Ascending aorta (tissue), 2 donors: Measurements from ENCODE around the gene SEMA5B. TPM values are rescaled to one million over a fixed set of nuclear protein-coding genes. Genes with fewer than 3 reads are reported as not detected.

Experiments used
- DNase-seq, 2 donors: peaks; one replicate each; pipeline ENCODE4 v3.0.0-alpha.2; 2019; ENCODE audit warnings: low spot score in 2 of 2
- H3K27ac ChIP-seq, 2 donors: fragments of 200-600 bp; sonication (generic); one replicate each; pipeline ENCODE4 v1.5.1; 2016 to 2017; ENCODE audit warnings: mild to moderate bottlenecking in 1 of 2
- H3K27me3 ChIP-seq: fragments of 200-600 bp; sonication (generic); one replicate; pipeline ENCODE4 v1.5.1; 2017
- H3K36me3 ChIP-seq, 2 donors: fragments of 200-600 bp; sonication (generic); one replicate each; pipeline ENCODE4 v1.5.1; 2016
- H3K4me1 ChIP-seq, 2 donors: fragments of 200-600 bp; sonication (generic); one replicate each; pipeline ENCODE4 v1.5.1; 2016 to 2017; ENCODE audit warnings: mild to moderate bottlenecking in 1 of 2
- H3K4me3 ChIP-seq, 2 donors: fragments of 200-600 bp; sonication (generic); one replicate each; pipeline ENCODE4 v1.5.1; 2016 to 2017; ENCODE audit warnings: mild to moderate bottlenecking in 1 of 2
- H3K9me3 ChIP-seq, 2 donors: fragments of 200-600 bp; sonication (generic); one replicate each; pipeline ENCODE4 v1.5.1; 2016
- intact Hi-C: fragments of 100-400 bp; cut with DNase I; formaldehyde crosslinking; loops from one replicate; pipeline ENCODE4 v1.15.1; 2023
- total RNA-seq: library from RNA; depleted of rRNA; stranded (reverse); fragments of >200 nt; gene quantifications from one replicate; pipeline ENCODE4 v1.1.0, GENCODE V29; 2016
- TF ChIP-seq, protein P1 (sequence below), 3 experiments: fragments of 200-600 bp in 2 of 3; fragments of 450-650 bp in 1 of 3; sonication (generic) in 2 of 3; IDR thresholded peaks; one replicate each; pipeline ENCODE4 v1.5.1; 2016 to 2019; ENCODE audit warnings: antibody characterized with exemption in 3 of 3, mild to moderate bottlenecking in 1 of 3, moderate library complexity in 1 of 3

Gene SEMA5B
- total RNA-seq, 1 donor from 2014 or later, result 0.85 TPM

DNA sequence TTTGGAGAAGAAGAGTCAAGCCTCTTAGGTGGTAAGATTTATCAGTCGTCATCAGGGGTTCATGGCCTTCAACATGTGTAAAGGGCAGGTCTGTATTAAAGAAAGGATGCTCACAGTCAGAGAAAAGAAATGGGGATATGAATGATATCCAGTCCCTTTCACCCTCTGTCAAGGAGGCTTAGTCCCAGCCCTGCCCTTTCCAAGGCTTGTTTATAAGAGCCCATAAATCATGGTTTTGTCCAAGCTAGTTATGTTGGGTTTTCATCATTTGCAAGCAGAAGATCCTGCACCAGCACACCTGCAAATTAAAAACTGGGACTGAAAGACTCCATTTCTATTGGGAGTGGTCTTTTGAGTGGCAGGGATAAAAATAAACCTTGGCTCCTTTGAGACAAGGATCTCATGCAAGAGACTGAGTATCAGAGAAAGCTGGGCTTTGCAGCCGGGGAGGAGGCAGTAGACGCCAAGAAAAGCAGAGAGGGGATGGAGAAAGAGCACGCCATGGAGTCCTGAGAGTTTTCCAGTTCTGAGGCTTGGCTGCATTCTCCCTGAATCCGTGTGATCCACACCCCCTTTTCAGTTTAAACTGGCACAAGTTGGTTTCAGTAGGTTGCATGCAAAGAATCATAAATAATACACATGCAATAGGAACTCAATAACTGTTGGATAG lies 26.7 kb upstream of the SEMA5B start:
- Histone ChIP-seq H3K27me3 (no peaks in the 10 kb centered on the region), H3K4me3 (no peak overlapping the region), H3K9me3 (no peaks in the 10 kb centered on the region), H3K4me1 (peaks cover 7 to 19% of the 10 kb centered on the region in 2 donors), H3K36me3 (no peaks in the 10 kb centered on the region), H3K27ac (peak overlapping the region; percentile 16 to 77)
- no peak for DNase-seq
- intact Hi-C loops, result no loop called here
- TF ChIP-seq, protein P1, sequence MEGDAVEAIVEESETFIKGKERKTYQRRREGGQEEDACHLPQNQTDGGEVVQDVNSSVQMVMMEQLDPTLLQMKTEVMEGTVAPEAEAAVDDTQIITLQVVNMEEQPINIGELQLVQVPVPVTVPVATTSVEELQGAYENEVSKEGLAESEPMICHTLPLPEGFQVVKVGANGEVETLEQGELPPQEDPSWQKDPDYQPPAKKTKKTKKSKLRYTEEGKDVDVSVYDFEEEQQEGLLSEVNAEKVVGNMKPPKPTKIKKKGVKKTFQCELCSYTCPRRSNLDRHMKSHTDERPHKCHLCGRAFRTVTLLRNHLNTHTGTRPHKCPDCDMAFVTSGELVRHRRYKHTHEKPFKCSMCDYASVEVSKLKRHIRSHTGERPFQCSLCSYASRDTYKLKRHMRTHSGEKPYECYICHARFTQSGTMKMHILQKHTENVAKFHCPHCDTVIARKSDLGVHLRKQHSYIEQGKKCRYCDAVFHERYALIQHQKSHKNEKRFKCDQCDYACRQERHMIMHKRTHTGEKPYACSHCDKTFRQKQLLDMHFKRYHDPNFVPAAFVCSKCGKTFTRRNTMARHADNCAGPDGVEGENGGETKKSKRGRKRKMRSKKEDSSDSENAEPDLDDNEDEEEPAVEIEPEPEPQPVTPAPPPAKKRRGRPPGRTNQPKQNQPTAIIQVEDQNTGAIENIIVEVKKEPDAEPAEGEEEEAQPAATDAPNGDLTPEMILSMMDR (IDR thresholded peaks at IDR 0.05), result no peak

GRCh38 chr3:123053107-123053506 lies 25.5 kb upstream of the SEMA5B start:
- intact Hi-C loops, result no loop called here
- H3K27me3 ChIP-seq, result no peaks in the 10 kb centered on the region
- H3K36me3 ChIP-seq, result no peaks in the 10 kb centered on the region
- DNase-seq, result no peak
- H3K27ac ChIP-seq, result peak overlapping the region; percentile 16 to 77
- H3K9me3 ChIP-seq, result no peaks in the 10 kb centered on the region
- TF ChIP-seq, protein P1 (IDR thresholded peaks at IDR 0.05), result no peak
- no peak overlapping the region for H3K4me3 ChIP-seq
- peaks cover 7 to 19% of the 10 kb centered on the region in 2 donors for H3K4me1 ChIP-seq

DNA sequence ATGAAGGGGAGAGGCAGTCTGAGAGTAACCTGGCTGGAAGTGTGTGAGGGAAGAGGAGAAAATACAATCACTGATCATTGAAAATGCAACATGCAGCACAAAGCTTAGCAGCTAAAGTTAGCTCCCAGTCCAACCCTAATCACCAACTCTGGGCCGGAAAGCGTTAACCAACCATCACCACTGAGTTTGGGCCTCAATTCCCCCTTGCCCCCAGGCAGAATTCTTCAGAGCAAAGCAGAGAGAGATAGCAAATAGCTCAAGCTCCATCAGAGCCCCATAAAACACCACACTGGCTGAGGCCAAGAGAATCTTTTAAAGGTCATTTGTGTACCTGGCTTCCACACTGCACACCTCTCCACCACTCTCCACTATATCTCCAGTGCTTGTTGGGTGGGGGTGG lies 23.1 kb upstream of the SEMA5B start:
- H3K9me3 ChIP-seq, result no peaks in the 10 kb centered on the region
- no peaks in the 10 kb centered on the region for H3K36me3 ChIP-seq
- TF ChIP-seq, protein P1 (IDR thresholded peaks at IDR 0.05), result no peak
- peaks cover 7 to 26% of the 10 kb centered on the region in 2 donors for H3K4me1 ChIP-seq
- H3K27ac ChIP-seq, result no peak overlapping the region
- H3K4me3 ChIP-seq, result no peak overlapping the region
- no peak for DNase-seq
- H3K27me3 ChIP-seq, result no peaks in the 10 kb centered on the region
- intact Hi-C loops, result no loop called here

- Histone ChIP-seq H3K36me3 (no peaks in the 10 kb centered on the region), H3K9me3 (no peaks in the 10 kb centered on the region), H3K4me3 (no peak overlapping the region), H3K4me1 (peaks cover 7 to 28% of the 10 kb centered on the region in 2 donors), H3K27ac (no peak overlapping the region), H3K27me3 (no peaks in the 10 kb centered on the region)
- no peak for DNase-seq
- intact Hi-C loops, result no loop called here
- TF ChIP-seq, protein P1 (IDR thresholded peaks at IDR 0.05), result no peak
Measured at GRCh38 chr3:123048480-123049237, 21.1 kb upstream of the SEMA5B start.

- Histone ChIP-seq H3K36me3 (no peaks in the 10 kb centered on the region), H3K4me3 (no peak overlapping the region), H3K27me3 (no peaks in the 10 kb centered on the region), H3K9me3 (no peaks in the 10 kb centered on the region), H3K4me1 (peaks cover 0 to 14% of the 10 kb centered on the region in 2 donors), H3K27ac (peak overlapping the region in 1 of 2 donors; percentile 50)
- intact Hi-C loops, result no loop called here
- no peak for DNase-seq
- TF ChIP-seq, protein P1 (IDR thresholded peaks at IDR 0.05), result no peak
Measured at GRCh38 chr3:123047062-123047319, 19.4 kb upstream of the SEMA5B start.
